A549 treated with CORT108297 at 1 μM for 4 hours (cell line): ENCODE data around the gene SLC5A10. TPM values are rescaled to one million over a fixed set of nuclear protein-coding genes. Genes with fewer than 3 reads are reported as not detected.

Experiments
- total RNA-seq: library from RNA; stranded (reverse); fragments of 200-300 nt; extraction: Qiagen RNA extraction; gene quantifications from 5 replicates; pipeline ENCODE4 v1.2.3, GENCODE V29; 2022

Gene SLC5A10
- 0.12 to 0.38 TPM (median 0.20 TPM) in 5 replicates for total RNA-seq

DNA sequence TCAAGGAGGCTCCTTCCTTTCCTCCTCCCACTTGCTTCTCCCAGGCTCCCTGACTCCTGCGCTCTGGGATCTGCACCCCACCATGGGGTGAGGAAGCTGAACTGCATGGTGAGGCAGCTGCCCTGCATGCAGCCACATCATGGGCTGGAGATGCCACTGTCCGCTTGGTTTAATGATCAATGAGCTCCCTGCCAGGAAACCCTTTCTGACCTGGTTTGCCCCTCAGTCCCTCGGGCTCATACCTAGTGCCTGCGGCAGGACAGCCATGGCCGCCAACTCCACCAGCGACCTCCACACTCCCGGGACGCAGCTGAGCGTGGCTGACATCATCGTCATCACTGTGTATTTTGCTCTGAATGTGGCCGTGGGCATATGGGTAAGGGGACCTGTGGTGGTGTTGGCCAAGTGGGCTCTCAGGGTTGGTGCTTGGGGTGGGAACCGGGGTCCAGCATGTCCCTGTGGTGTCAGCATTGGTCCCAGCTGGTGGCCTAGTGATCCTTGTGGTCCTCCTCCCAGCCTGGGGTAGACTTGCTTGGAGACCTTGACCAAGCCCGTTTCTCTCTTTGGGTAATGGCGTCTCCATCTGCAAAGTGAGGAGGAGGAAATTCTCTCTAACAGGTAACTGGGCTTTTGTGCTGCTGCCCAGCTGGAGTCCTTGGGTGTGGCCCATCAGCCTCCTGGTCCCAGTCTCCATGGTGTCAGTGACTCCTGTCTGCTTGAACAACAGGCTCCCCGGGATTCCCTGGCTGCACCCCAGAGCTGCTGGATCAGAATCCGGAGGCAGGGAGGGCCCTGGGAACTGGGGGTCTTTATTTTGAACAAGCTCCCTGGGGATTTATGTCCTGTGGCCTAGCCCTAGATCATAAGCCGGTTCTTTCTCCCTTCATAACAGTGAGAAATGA, at the start of gene SLC5A10:
Gene SLC5A10, plus strand, starts transcription at position 225 of the 902 bp plus-strand sequence. Its CDS starts 41 bp downstream, at position 266.

DNA sequence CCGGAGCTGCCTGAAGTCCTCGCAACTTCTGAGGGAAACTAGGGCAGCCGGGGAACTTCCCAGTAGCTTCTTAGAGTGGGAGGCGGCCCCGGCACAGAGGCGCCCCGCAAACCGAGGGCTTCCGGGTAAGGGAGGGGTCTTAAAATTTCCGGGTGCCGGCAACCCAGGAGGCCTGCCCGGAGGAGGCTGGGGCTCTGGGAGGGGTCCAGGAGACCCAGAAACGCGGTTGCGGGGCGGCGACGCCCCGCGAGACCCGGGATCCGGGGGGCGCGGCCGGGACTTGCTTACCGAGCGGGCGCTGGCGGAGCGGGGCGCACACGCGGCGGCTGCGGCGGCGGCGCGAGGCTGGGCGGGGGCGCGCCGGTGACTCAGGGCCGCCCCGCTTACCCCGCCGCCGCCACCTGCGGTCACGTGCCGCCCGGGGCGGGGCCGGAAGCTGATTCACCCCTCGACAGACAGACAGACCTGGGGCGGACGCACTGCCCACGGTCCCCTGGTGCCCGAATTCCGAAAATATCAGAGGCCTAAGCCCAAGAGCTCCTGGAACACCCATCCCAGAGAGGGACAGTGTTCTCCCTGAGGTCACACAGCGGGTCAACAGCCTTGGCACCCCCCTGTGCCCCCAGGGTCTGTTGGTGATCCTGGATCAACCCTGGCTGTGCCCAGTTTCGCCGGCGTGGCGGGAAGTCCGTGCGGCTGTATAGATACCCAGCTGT, 52.6 kb downstream of the SLC5A10 start, which contains the start of gene FAM83G:
Gene FAM83G, minus strand, starts transcription at position 344 of the 716 bp plus-strand sequence. CDS start 723 bp downstream, outside the sequence.

DNA sequence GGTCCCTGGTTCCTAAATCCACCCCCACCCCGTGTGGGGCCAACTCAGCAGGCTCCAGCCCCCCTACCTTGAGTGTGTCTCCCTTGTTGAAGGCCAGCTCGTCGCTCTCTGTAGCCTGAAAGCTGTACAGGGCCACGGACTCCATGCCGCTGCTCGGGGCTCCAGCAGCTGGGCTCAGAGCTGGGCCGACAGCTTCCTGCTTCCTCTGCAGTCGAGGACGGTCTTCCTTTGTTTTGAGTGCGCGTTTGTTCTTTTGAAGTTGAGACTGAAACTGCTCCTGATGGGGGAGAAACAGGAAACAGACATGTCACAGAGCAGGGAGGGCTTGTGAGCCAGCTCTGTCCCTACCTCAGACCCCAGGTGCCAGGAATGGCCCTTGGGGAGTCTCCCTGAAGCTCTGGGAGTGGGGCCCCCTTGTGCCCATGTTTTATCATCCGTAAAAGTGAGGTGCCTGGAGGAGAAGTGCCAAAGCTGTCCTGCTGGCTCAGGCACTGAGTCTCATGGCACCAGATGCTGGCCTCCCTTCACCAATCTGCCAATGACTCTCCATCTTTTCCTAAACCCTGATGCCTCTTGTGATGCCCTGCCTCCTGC, 94.9 kb downstream of the SLC5A10 start, which contains the start of gene GRAP:
Gene GRAP, minus strand, starts transcription at position 176 of the 594 bp plus-strand sequence. Its CDS starts 31 bp downstream, at position 145.

Other genes starting within 250 kb of the SLC5A10 start
- gene FBXW10, start 208.1 kb upstream of the SLC5A10 start, total RNA-seq: 0.92 to 1.7 TPM (median 1.3 TPM) in 5 replicates
- 62.8 to 89.7 TPM (median 68.5 TPM) in 5 replicates for gene TVP23B, start 171.0 kb upstream of the SLC5A10 start, total RNA-seq
- 42.4 to 48.3 TPM (median 44.1 TPM) in 5 replicates for gene PRPSAP2, start 94.0 kb upstream of the SLC5A10 start, total RNA-seq
- 28.3 to 37.8 TPM (median 37.1 TPM) in 5 replicates for gene FAM83G, start 52.6 kb downstream of the SLC5A10 start, total RNA-seq
- 0.14 to 0.29 TPM (median 0.21 TPM) in 5 replicates for gene GRAP, start 94.8 kb downstream of the SLC5A10 start, total RNA-seq
- 0.09 to 0.23 TPM (median 0.10 TPM) in 3 of 5 replicates, not detected in the others for gene GRAPL, start 175.4 kb downstream of the SLC5A10 start, total RNA-seq